HL-60/S4 treated with retinoic acid at 250 ng/mL for 4 days and 3 days (cell line): ENCODE data around the gene DGKI.

Experiments
- in situ Hi-C: fragments of 300-500 bp; cut with MboI; formaldehyde crosslinking; loops from 2 replicates; pipeline ENCODE4 v1.7.0; 2022; ENCODE audit warnings: low sequenced_read_pairs

The DGKI gene

GRCh38 chr7:137846827-137847567, at the start of gene DGKI:
Gene DGKI (minus strand): TSS chr7:137846974.
- in situ Hi-C loops, result no loop called here

GRCh38 chr7:137895301-137896221, 48.8 kb upstream of the DGKI start:
- in situ Hi-C loops, result loop anchor here (10.0 kb wide), 1 partner anchor 241 kb away; no protein-coding TSS in a partner anchor

- in situ Hi-C loops, result loop anchor here (10.0 kb wide), 1 partner anchor 238 kb away; no protein-coding TSS in a partner anchor
These were observed 46.5 kb upstream of the DGKI start for GRCh38 chr7:137893143-137893742.

GRCh38 chr7:137891016-137891655, 44.4 kb upstream of the DGKI start:
- in situ Hi-C loops, result loop anchor here (10.0 kb wide), 1 partner anchor 236 kb away; no protein-coding TSS in a partner anchor

DNA sequence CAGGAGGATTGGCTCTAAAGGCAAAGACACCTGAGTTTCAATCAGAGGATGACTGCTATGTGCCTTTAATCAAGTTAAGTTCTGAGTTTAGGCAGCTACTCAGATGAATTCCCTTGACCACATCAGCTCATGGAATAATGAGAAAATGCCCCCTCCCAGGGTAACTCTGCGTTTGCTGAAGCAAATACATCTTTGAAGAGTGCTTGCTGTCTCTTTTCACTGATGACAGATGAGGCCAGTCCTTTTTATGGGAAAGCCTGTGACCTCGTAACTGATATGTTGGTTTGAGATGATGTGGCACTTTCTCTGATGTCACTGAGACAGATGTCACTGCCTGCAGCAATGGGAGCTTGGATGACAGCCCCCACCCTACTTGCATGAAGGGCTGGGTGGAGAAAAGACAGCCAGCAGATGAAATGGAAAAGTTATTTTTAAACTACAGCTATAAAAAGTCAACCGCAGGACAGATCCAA, 43.7 kb upstream of the DGKI start:
- in situ Hi-C loops, result loop anchor here (10.0 kb wide), 1 partner anchor 236 kb away; no protein-coding TSS in a partner anchor

DNA sequence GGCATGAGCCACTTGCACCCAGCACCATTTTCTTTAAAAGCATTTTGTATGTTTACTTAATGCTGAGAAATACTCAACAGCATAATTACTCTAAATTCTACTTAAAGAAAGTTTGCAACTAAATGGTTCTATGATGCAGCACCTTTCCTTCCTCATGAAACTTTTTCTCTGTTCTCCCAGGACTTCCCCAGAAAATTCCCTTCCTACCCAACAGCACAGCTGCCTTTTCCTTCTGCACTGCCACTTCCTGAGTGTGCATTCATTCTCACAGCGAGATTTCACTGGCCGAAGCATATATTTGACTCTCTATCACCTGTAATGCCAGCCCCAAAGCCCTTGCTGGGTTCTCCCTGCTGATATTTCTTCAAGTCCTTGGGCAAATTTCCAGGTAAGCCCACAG, 41.5 kb upstream of the DGKI start:
- in situ Hi-C loops, result no loop called here

DNA sequence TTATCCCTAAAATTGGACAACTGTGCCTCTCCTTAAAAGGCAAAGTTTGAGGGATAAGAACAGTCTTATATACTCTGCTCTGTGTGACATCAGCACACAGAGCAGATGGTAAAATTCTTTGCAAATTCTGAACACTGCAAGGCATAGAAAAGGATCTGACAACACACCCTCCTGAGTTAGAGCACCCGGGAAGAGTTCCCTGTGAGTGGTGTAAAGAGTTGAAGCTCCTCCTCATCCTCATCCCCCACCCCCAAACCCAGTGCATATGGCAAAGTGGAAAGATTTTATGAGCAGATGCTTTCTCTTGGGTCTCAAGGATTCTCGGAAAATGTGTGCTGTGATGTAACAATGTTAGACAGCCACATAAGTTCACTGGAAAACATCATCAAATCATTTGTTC, 40.0 kb upstream of the DGKI start:
- in situ Hi-C loops, result no loop called here

DNA sequence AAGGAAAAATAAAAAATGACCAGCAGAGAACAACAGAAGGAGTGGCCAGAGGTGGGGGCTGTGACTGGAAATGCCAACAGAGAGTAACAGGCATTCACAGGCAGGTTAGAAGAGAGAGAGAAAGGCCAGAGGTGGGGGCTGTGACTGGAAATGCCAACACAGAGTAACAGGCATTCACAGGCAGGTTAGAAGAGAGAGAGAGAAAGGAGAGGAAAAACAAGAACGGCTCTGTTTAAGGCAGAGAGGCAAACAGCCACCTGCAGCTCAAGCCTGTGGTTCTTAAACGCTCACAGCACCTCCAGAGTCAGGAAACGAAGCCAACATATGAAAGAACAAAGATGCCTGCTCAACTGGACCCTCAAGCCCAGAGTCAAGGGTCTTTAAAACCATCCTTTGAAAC, 39.5 kb upstream of the DGKI start:
- in situ Hi-C loops, result no loop called here

GRCh38 chr7:137885678-137886077, 38.9 kb upstream of the DGKI start:
- in situ Hi-C loops, result no loop called here

DNA sequence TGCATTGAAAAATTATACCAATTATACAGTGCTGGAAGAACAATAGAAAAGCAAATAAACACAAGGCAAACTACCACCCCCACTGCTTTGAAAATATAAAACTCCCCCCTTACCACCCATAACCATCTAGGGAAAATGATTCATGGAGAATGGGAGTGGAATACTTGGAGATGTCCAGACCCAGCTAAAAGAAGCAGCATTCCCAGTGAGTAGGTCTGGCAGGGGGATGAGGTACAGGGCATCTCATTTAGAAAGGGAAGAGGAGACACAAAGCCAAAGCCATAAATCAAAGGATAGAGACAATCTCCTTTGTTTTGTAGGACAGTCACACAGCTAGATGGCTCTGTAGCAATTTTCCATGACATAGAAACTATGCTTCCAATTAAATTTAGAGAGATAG, 36.0 kb upstream of the DGKI start:
- in situ Hi-C loops, result no loop called here

DNA sequence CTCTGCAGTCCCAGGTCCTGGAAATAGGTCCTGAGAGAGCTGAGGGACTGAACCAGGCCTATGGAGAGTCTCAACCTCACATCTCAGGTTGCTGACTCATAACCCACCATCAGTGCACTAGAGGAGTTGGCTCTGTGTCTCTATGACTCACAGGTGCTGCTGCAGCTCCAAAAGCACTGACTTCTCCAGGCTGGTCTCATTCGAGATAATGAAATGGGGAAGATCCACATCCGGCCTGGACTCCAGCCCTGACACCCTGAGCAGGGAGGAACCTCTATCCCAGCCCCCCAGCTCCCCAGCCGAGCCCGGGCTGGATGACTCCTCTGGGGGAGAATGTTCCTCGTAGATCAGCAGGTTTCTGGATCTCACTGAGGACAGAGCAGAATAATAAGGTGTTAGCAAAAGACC, 35.5 kb upstream of the DGKI start:
- in situ Hi-C loops, result no loop called here

GRCh38 chr7:137881607-137882260, 35.0 kb upstream of the DGKI start:
- in situ Hi-C loops, result no loop called here

- in situ Hi-C loops, result no loop called here
These were observed 33.7 kb upstream of the DGKI start for GRCh38 chr7:137880432-137880831.

DNA sequence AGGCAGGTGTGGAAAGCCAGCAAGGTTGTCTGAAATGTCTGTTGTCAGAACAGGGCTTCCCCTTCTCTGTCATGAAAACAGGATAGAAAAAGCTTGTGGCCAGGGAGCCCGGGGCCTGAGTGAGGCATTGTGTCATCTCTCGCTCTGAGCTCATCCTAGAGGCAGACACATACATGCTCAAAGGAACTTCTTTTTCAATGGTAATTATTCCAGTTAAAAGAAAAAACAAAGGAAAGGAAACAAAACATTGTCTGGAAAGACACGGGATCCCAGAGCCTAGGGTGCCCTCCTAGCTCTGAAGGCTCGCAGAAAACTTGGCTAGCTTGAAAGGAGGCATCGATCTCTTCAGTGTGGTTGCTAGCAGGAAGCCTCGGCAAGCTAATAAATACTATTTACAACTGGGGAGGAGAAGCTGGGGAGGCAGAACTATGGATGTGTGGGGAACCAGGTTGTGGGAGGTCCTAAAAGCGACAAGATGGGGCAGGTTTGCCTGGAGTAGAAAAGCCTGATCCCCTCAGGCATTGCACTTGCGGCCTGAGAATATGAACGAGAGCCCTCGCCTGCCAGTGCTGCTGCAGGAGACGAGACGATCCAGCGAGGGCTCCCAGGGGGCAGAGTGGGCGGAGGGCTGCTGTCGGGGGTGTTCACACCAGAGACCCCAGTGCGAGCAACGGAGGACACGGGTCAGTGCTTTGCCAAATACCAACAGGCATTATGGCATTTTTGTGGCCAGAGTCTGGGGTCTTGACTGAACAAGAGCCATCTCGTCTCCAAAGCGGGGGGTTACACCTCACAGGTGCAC, 32.8 kb upstream of the DGKI start:
- in situ Hi-C loops, result no loop called here

GRCh38 chr7:137878333-137878961, 31.7 kb upstream of the DGKI start:
- in situ Hi-C loops, result no loop called here

- in situ Hi-C loops, result no loop called here
These were observed 30.4 kb upstream of the DGKI start for GRCh38 chr7:137877027-137877675.

GRCh38 chr7:137875746-137876145, 29.0 kb upstream of the DGKI start:
- in situ Hi-C loops, result no loop called here

- in situ Hi-C loops, result no loop called here
These were observed 27.4 kb upstream of the DGKI start for GRCh38 chr7:137873979-137874777.
